ENCODE measurements around the gene CRNKL1. TPM values are rescaled to one million over a fixed set of nuclear protein-coding genes. Genes with fewer than 3 reads are reported as not detected.

CRNKL1 gene
- total RNA-seq, 2 donors from 2014 or later = 22.2 to 23.4 TPM

DNA sequence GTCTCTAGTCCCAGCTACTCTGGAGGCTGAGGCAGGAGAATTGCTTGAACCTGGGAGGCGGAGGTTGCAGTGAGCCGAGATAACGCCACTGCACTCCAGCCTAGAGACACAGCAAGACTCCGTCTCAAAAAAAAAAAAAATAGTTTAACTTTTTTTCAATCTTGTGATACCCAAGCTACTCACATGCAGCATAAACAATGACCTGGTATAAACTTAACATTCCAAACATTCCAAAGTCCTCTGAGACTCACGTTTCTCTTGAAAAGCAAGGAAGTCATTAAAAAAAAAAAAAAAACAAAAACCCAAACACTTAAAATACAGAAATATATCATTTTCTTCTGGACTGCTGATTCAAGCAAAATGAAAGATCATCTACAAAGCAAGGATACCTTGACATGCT, 14.3 kb downstream of the CRNKL1 start:
- H3K36me3 Mint-ChIP-seq (ENCODE audit: low read depth) = peaks cover 64% of the 10 kb centered on the region
- Histone ChIP-seq H3K27me3 (ENCODE audit: control insufficient read depth, insufficient read depth, low read length, poor library complexity, severe bottlenecking) (no peaks in the 10 kb centered on the region), H3K9ac (ENCODE audit: extremely low read depth, low read length, poor library complexity, severe bottlenecking) (no peak overlapping the region), H3K27ac (ENCODE audit: low read depth, low read length) (no peak overlapping the region), H3K36me3 (ENCODE audit: control insufficient read depth, insufficient read depth, low read length) (peaks cover 92% of the 10 kb centered on the region), H3K9me3 (ENCODE audit: control insufficient read depth, low read length) (no peaks in the 10 kb centered on the region), H3K4me3 (ENCODE audit: low read length) (no peak overlapping the region), H3K4me1 (ENCODE audit: control insufficient read depth, insufficient read depth, low read length) (no peaks in the 10 kb centered on the region)
- H3K27me3 Mint-ChIP-seq (ENCODE audit: insufficient read depth) = no peaks in the 10 kb centered on the region
- H3K27ac Mint-ChIP-seq = peak overlapping the region; percentile 72
- WGBS, 2 experiments (ENCODE audit: insufficient coverage in 1 of 2, insufficient read length in 1 of 2) = 29 to 73% methylated on average over 1 to 5 of the region's 5 CpGs
- H3K4me1 Mint-ChIP-seq = peaks cover 5% of the 10 kb centered on the region
- H3K4me3 Mint-ChIP-seq = no peak overlapping the region
- DNase-seq = no peak
- TF ChIP-seq, protein P1, sequence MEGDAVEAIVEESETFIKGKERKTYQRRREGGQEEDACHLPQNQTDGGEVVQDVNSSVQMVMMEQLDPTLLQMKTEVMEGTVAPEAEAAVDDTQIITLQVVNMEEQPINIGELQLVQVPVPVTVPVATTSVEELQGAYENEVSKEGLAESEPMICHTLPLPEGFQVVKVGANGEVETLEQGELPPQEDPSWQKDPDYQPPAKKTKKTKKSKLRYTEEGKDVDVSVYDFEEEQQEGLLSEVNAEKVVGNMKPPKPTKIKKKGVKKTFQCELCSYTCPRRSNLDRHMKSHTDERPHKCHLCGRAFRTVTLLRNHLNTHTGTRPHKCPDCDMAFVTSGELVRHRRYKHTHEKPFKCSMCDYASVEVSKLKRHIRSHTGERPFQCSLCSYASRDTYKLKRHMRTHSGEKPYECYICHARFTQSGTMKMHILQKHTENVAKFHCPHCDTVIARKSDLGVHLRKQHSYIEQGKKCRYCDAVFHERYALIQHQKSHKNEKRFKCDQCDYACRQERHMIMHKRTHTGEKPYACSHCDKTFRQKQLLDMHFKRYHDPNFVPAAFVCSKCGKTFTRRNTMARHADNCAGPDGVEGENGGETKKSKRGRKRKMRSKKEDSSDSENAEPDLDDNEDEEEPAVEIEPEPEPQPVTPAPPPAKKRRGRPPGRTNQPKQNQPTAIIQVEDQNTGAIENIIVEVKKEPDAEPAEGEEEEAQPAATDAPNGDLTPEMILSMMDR (conservative IDR thresholded peaks at IDR 0.05) = no peak
- no peaks in the 10 kb centered on the region for H3K9me3 Mint-ChIP-seq

DNA sequence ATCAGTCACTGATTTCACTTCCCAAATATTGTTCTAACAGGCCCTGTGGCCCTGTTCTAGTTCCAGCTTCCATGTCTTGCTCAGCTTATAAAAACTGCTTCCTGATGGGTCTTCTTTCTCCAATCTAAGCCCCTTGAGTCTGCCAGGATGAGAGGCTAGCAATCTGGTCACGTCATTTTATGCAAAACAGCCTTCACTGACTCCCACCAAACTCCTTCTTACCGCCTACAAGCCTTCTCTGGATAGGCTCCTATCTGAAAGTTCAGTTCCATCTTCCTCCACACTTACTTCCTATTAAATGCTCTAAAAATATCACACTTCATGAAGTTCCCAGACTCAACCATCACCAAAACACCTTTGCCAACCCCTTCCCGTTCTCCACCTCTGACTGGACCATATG, 15.5 kb downstream of the CRNKL1 start:
- H3K9me3 Mint-ChIP-seq = no peaks in the 10 kb centered on the region
- no peak overlapping the region for H3K27ac Mint-ChIP-seq
- no peak overlapping the region for H3K4me3 ChIP-seq (ENCODE audit: low read length)
- no peak overlapping the region for H3K9ac ChIP-seq (ENCODE audit: extremely low read depth, low read length, poor library complexity, severe bottlenecking)
- no peak overlapping the region for H3K4me3 Mint-ChIP-seq
- WGBS, 2 experiments (ENCODE audit: insufficient coverage in 1 of 2, insufficient read length in 1 of 2) = 91 to 100% methylated on average over 3 of the region's 3 CpGs
- H3K27ac ChIP-seq (ENCODE audit: low read depth, low read length) = no peak overlapping the region
- peaks cover 5% of the 10 kb centered on the region for H3K4me1 Mint-ChIP-seq
- no peaks in the 10 kb centered on the region for H3K27me3 Mint-ChIP-seq (ENCODE audit: insufficient read depth)
- no peaks in the 10 kb centered on the region for H3K9me3 ChIP-seq (ENCODE audit: control insufficient read depth, low read length)
- no peak for DNase-seq
- H3K4me1 ChIP-seq (ENCODE audit: control insufficient read depth, insufficient read depth, low read length) = no peaks in the 10 kb centered on the region
- no peaks in the 10 kb centered on the region for H3K27me3 ChIP-seq (ENCODE audit: control insufficient read depth, insufficient read depth, low read length, poor library complexity, severe bottlenecking)
- H3K36me3 Mint-ChIP-seq (ENCODE audit: low read depth) = peaks cover 58% of the 10 kb centered on the region
- H3K36me3 ChIP-seq (ENCODE audit: control insufficient read depth, insufficient read depth, low read length) = peaks cover 92% of the 10 kb centered on the region
- TF ChIP-seq, protein P1 (conservative IDR thresholded peaks at IDR 0.05) = no peak

DNA sequence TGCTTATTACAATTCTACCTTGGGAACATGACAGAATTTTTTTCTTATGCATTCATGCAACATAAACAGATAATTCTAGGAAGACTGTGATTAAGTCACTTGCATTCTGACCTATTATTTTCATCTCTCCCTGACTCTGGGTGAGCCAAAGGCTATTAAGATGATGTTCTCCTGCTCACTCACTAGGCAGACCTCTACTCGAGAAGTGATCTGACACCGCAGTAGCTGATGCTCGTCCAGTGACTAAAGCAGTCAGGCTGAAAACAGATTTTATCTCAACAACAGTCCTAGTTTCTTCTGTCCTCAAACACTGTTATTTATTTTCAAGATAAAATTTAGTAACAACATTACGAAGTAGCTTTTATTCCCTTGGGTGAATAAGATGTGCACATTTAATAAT, 17.8 kb downstream of the CRNKL1 start:
- H3K27ac Mint-ChIP-seq = no peak overlapping the region
- no peak overlapping the region for H3K4me3 ChIP-seq (ENCODE audit: low read length)
- no peak overlapping the region for H3K9ac ChIP-seq (ENCODE audit: extremely low read depth, low read length, poor library complexity, severe bottlenecking)
- no peaks in the 10 kb centered on the region for H3K27me3 ChIP-seq (ENCODE audit: control insufficient read depth, insufficient read depth, low read length, poor library complexity, severe bottlenecking)
- H3K36me3 Mint-ChIP-seq (ENCODE audit: low read depth) = peaks cover 54% of the 10 kb centered on the region
- no peaks in the 10 kb centered on the region for H3K4me1 ChIP-seq (ENCODE audit: control insufficient read depth, insufficient read depth, low read length)
- no peak overlapping the region for H3K4me3 Mint-ChIP-seq
- 91 to 98% methylated on average over 3 of the region's 4 CpGs for WGBS, 2 experiments (ENCODE audit: insufficient coverage in 1 of 2, insufficient read length in 1 of 2)
- TF ChIP-seq, protein P1 (conservative IDR thresholded peaks at IDR 0.05) = no peak
- H3K27ac ChIP-seq (ENCODE audit: low read depth, low read length) = no peak overlapping the region
- peaks cover 90% of the 10 kb centered on the region for H3K36me3 ChIP-seq (ENCODE audit: control insufficient read depth, insufficient read depth, low read length)
- no peaks in the 10 kb centered on the region for H3K9me3 Mint-ChIP-seq
- H3K27me3 Mint-ChIP-seq (ENCODE audit: insufficient read depth) = no peaks in the 10 kb centered on the region
- H3K4me1 Mint-ChIP-seq = peaks cover 5% of the 10 kb centered on the region
- H3K9me3 ChIP-seq (ENCODE audit: control insufficient read depth, low read length) = no peaks in the 10 kb centered on the region
- no peak for DNase-seq

Data from endodermal cell (in vitro differentiated cells).